ENCODE measurements around the gene HGS.

DNA sequence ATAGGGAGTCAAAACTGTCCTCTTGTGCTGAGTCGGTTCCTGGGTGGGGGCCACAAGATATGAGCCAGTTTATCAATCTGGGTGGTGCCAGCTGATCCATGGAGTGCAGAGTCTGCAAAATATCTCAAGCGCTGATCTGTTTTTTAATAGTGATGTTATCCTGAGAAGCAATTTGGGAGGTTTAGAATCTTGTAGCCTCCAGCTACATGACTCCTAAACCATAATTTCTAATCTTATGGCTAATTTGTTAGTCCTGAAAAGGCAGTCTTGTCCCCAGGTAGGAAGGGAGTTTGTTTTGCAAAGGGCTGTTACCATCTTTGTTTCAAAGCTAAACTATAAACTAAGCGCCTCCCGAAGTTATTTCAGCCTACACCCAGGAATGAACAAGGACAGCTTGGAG, 45.1 kb upstream of the HGS start:
- no peak for TF ChIP-seq POLR2A (IDR thresholded peaks at IDR 0.05)
- TF ChIP-seq, protein P1, sequence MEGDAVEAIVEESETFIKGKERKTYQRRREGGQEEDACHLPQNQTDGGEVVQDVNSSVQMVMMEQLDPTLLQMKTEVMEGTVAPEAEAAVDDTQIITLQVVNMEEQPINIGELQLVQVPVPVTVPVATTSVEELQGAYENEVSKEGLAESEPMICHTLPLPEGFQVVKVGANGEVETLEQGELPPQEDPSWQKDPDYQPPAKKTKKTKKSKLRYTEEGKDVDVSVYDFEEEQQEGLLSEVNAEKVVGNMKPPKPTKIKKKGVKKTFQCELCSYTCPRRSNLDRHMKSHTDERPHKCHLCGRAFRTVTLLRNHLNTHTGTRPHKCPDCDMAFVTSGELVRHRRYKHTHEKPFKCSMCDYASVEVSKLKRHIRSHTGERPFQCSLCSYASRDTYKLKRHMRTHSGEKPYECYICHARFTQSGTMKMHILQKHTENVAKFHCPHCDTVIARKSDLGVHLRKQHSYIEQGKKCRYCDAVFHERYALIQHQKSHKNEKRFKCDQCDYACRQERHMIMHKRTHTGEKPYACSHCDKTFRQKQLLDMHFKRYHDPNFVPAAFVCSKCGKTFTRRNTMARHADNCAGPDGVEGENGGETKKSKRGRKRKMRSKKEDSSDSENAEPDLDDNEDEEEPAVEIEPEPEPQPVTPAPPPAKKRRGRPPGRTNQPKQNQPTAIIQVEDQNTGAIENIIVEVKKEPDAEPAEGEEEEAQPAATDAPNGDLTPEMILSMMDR (IDR thresholded peaks at IDR 0.05), result no peak

All from prostate gland (tissue), 2 donors.